Right lobe of liver (tissue), 4 donors: Measurements from ENCODE around the gene TMEM214.

ENCODE experiments used
- POLR2A ChIP-seq: fragments of 450-650 bp; IDR thresholded peaks from one replicate; pipeline ENCODE4 v1.6.1; 2017; ENCODE audit warnings: antibody characterized with exemption, mild to moderate bottlenecking
- TF ChIP-seq, protein P1 (sequence below), 4 donors: fragments of 200-600 bp in 3 of 4; fragments of 450-650 bp in 1 of 4; IDR thresholded peaks; one replicate each; pipeline versions ENCODE4 v1.5.1 to v1.8.0; 2016 to 2022; ENCODE audit warnings: antibody characterized with exemption in 4 of 4, mild to moderate bottlenecking in 2 of 4
- donor health status: DM: no; HTN: no; CAD: no.
- donor health status: DM: no; HTN: no; CAD: no.
- donor health status: DM: no; HTN: yes; CAD: no.

DNA sequence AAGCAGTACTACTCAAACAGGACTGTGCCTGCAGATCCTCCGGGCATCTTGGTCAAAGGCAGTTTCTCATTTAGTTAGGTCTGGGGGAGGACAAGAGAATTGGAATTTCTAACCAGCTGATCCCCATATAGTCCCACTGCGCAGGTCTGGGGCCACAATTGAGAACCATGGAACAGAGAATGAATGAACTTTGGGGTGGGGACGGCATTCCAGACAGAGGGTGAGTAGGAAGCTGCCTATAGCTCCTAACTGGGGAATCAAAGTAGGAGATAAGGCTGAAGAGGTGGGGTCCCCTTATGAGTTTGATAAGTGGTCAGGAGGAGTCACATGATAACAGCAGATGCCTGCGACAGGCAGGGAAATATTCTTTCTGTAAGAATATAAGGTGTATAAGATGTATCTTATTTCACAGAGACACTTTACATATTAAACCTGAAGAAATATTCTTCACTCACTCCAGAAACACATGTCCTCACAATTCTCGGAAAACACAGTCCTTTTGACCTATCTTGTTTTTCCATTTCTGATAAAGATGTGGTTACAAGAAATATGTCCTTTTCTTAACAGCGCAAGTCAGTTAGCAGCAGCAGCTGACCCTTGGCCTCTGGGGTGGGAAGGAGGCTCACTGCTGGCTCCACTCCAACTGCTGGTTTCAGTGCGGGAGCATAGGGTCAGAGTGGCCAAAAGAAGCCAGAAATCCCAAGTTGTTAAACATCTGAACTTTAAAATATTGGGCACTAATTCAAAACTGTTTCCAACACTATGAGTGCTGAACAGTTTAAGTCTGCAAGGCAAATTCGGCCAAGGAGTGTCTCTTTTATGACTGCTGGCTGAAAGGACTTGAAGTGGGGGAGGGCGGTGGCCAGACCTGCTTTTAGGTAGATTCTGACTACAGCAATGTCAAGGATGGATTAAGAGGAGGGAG, 12.6 kb upstream of the TMEM214 start:
- TF ChIP-seq, protein P1, sequence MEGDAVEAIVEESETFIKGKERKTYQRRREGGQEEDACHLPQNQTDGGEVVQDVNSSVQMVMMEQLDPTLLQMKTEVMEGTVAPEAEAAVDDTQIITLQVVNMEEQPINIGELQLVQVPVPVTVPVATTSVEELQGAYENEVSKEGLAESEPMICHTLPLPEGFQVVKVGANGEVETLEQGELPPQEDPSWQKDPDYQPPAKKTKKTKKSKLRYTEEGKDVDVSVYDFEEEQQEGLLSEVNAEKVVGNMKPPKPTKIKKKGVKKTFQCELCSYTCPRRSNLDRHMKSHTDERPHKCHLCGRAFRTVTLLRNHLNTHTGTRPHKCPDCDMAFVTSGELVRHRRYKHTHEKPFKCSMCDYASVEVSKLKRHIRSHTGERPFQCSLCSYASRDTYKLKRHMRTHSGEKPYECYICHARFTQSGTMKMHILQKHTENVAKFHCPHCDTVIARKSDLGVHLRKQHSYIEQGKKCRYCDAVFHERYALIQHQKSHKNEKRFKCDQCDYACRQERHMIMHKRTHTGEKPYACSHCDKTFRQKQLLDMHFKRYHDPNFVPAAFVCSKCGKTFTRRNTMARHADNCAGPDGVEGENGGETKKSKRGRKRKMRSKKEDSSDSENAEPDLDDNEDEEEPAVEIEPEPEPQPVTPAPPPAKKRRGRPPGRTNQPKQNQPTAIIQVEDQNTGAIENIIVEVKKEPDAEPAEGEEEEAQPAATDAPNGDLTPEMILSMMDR (IDR thresholded peaks at IDR 0.05), result no peak
- no peak for TF ChIP-seq POLR2A
